NCI-H146 treated with DMSO at 0.1 percent for 48 hours (cell line): Measurements from ENCODE around the gene MTG2.
A peak's percentile ranks its signal among the peaks of the same experiment; 100 is the strongest.

Experiments used
- DNase-seq: peaks from one replicate; lab custom pipeline; 2025; ENCODE audit not compliant: unreplicated experiment; lab: John Stamatoyannopoulos, UW

The MTG2 gene

GRCh38 chr20:62203378-62204030 is 20.7 kb downstream of the MTG2 start:
- DNase-seq = no peak

GRCh38 chr20:62205618-62206387 is 23.0 kb downstream of the MTG2 start:
- DNase-seq = no peak

GRCh38 chr20:62206388-62206775 is 23.6 kb downstream of the MTG2 start:
- no peak for DNase-seq

DNA sequence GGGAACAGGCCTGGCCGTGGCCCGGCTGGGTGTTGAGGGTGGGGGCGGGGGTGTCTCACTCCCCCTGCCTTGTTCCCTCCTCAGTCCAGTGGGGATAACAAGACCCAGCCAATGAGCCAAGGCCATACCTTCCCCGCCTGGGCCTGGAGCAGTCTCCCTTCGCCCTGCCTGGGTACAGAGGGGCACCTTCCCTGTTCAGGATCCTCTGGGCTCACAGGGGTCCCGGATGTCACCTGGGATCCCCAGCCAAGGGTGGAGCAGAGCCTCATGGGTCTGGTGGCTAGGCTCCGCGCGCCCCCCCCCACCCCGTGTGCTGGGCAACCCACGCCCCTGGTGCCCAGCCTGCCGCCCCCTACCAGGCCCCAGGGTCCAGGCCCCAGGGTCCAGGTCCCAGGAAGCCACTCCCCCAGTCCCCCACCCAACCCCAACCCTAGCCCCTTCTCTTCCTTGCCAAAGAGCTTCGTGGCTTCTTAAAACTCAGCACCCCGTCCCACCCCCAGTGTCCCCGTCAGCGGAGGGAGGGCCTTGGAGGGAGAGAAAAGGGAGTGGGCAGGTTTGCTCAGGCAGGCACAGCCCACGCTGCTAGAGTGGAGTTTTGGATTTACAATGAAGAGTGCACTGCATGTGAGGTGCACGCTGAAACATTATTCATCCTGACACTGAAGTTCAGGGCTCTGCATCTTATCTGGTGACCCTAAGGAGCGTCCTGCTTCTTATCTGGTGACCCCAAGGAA is 25.4 kb downstream of the MTG2 start:
- no peak for DNase-seq

GRCh38 chr20:62208795-62209755 is 26.2 kb downstream of the MTG2 start:
- DNase-seq = no peak

GRCh38 chr20:62209850-62210495 is 27.1 kb downstream of the MTG2 start:
- DNase-seq = no peak

- peak; percentile 93 for DNase-seq
These were observed 27.6 kb downstream of the MTG2 start for GRCh38 chr20:62210496-62210855.

DNA sequence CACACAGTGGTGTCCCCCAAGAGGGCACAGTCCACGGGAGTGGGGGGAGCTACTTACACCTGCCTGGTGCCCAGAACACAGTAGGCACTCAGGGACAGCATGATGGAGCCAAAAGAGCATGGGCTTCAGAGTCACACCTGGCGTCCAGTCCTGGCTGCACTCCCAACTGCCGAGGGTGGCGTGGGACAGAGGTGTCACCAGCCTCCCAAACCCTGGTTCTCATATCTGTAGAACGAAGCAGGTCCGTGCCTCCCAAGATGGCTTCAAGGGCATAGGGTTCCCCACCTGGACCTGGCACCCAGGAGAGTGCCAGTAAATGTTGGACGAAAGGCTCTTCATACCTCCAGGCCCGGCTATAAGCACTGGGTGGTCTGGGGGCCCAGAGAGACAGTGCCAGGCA is 28.4 kb downstream of the MTG2 start:
- no peak for DNase-seq

DNA sequence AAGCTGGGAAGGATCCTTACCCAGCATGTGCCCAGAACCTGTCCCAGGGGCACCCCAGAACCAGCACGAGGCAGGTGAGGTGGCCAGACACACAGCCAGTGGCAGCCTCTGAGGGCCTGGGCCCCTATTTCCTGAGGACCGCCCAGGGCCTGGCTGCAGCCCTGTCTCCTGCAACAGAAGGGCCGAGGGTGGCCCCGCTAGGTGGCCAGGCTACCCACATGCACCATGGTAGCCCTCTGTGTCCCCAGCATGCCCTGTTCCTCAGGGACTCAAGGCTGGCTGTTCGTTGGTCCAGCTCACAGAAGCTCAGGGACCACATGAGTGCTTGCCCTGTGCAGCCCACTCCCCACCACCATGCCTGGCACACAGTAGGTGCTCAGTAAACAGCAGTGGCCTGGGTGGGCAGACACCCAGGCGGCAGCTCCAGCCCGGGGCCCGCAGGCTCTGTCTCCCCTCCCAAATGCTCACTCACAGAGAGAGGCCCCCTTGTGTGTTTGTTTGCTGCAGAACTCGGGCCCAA is 29.0 kb downstream of the MTG2 start:
- DNase-seq = no peak

DNA sequence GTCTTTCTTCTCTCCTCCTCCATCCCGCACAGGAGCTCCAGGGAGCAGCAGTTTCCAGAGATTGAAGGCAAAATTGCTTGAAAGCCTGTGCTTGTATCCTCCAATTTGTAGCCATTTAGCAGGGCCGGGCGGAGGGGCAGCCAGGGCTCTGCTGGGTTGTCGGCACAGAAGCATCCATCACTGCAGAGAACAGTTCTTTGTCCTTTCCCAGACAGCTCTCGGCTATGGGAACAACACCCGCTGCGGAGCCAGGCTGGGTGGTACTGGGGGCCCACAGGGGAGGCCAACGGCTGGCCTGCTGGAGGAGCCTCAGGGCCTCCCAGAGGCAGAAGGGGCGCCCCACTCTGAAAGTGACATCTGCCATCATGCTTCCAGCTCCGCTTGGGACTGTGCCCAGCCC is 29.5 kb downstream of the MTG2 start:
- no peak for DNase-seq

- no peak for DNase-seq
These were observed 31.2 kb downstream of the MTG2 start for GRCh38 chr20:62214067-62214466.

- no peak for DNase-seq
These were observed 32.5 kb downstream of the MTG2 start for GRCh38 chr20:62215020-62215990.

DNA sequence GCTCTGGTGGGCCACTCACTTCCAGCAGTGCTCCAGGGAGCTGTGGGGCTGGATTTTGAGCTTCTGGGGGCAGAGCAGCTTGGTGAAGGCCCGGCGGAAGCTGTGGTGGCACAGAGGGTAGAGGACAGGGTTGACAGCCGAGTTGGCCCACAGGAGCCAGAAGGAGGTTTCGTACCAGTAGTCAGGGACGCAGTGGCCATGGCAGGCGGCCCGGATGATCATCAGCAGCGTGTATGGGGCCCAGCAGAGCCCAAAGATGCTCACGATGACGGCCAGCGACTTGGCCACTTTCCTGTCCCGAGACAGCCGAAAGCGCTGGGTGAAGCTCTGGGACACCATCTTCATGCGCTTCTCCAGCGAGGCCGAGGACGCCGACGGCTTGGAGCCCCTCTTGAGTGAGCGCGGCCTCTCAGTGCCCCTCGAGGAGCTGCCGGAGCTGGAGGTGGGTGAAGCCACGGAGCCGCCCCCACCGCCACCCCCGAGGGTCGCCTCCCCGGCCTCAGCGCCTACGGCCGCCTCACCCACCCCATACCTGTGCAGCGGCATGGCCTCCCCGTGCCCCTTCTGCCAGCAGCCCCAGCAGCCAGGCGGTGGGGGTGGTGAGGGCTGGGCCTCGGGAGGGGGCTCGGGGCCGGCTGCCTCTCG is 33.3 kb downstream of the MTG2 start:
- DNase-seq = no peak

- no peak for DNase-seq
These were observed 34.1 kb downstream of the MTG2 start for GRCh38 chr20:62216636-62217566.

DNA sequence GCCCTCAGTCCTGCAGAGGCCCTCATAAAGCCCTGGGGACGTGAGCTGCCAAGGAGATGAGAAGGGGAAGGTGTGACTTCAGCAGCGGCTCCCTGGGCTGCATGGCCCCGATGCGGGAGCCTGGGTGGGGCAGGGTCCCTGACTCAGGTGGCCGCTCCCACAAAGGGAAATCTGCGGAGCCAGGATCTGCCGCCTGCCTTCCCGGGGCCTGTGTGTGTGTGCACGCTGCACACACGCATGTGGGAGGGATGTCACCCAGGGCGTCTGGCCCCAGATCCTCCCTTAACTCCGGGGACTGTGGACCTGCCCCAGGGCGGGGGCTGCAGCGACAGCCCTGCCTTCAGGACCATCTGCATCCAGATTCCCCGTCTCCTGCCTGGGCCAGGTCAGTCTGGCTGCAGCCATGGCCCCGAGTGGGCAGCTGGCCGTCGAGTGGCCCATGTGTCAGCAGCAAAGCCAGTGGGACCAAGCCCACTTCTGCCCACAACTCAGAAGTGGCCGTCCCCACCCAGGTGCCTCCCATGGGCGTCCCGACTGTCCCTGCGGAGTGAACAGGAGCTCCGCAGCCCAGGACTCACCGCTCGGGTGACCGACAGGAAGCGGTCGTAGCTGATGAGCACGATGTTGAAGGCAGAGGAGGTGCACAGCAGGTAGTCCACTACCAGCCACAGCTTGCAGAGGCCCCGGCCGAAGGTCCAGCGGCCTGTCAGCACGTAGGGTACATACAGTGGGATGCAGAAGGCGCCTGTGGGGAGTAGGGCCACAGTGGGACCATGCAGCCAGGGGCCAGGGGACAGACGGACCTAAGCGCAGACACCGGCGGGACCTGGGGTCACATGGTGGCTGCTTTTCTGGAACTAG is 35.3 kb downstream of the MTG2 start:
- no peak for DNase-seq

DNA sequence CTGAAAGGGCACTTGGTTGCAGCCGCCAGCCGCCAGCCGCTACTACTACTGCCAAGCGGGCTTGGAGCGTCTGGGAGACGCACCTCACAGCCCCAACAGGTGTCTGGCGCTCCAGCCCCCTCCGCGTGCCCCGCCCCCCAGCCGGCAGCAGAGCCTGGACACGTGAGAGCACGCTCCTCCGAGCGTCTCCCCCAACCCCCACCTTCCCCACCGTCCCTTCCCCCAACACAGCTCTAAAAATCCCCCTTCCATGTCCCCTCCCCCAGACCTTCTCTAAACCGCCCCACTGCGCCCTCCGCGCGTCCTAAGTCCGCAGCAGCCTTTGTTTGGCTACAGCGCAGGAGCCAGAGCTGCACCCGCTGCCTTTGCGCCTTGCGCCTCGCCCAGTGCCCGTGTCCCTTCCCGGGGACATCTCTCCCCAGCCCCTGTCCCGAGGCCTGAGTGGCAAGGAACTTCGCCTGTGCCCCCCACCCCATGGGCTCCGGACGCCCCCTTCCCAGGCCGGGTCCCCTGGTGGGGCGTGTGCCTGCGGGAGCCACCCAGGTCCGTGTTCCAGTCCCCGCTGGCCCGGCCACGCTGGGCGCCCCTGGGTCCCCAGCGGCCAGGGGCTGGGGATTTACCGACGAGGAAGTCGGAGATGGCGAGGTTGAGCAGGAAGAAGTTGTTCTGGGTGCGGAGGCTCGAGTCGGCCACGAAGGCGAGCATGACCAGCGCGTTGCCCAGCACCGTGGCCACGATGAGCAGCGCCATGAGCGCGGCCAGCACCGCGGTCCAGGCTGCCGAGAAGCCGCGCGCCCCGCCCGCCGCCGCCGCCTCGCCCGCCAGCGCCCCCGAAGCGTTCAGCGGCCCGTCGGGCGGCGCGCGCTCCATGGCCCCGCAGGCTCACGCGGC is 36.5 kb downstream of the MTG2 start:
- DNase-seq = peak; percentile 49
